NCI-H2227 (cell line): ENCODE results near the gene MZT2A.
A peak's percentile ranks its signal among the peaks of the same experiment; 100 is the strongest.
"Not testable (repeated sequence)": the region's sequence is repeated elsewhere in the genome, so short reads cannot be mapped to it uniquely, and the experiment has no call there.

Experiments used
- DNase-seq: peaks from one replicate; lab custom pipeline; 2025; ENCODE audit not compliant: unreplicated experiment; lab: John Stamatoyannopoulos, UW

The MZT2A gene

DNA sequence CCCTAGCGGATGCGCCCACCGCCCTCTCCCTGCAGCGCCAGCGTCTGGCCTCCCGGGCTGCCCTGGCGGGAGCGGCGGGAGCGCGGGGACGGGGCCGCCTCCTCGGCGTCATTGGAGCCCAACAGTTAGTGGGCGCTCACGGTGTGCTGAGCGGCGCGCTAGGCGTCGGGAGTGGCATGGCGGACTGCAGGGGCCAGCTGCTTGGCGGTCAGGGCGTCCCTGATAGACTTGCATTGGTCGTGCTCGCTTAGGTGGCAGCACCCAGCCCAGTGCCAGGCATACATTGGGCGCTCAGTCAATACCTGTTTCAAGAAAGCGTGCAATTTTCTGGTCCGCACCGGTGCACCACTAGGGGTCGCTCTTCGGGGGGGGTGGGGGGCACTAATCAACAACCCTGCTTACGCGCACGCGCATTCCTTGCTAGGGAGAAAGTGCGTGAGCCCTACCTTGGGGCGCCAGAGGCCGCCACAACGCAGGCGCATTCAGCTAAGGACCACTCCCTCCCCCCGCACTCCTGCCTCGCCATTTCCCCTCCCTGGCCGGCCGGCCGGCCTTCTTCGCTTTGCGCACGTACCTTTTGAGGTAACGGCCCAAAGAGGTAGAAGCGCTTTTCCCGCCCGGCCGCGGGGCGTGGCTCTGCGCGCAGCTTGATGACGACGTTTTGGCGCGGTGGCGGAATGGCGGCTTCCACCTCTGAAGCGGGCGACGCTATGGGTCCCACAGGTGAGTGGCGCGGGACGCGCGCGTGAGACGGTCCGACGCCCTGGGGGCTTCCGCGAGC is 411 bp upstream of the MZT2A start:
- peak; percentile 99 for DNase-seq

DNA sequence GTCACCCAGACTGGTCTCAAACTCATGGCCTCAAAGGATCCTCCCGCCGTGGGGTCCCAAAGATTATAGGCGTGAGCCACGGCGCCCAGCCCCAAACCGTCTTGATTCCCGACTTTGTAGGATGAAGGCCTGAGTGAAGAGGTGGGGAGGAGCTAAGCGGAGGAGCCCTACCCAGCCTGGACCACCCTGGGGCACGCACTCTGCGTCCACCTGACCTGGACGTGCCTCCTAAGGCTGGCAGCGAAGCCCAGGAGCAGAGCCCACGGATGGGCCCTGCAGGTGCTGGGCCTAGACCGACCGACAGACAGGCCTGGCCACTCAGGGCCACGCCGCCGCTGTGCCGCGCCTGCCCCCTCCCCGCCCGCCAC is 744 bp downstream of the MZT2A start:
- DNase-seq = peak; percentile 35

DNA sequence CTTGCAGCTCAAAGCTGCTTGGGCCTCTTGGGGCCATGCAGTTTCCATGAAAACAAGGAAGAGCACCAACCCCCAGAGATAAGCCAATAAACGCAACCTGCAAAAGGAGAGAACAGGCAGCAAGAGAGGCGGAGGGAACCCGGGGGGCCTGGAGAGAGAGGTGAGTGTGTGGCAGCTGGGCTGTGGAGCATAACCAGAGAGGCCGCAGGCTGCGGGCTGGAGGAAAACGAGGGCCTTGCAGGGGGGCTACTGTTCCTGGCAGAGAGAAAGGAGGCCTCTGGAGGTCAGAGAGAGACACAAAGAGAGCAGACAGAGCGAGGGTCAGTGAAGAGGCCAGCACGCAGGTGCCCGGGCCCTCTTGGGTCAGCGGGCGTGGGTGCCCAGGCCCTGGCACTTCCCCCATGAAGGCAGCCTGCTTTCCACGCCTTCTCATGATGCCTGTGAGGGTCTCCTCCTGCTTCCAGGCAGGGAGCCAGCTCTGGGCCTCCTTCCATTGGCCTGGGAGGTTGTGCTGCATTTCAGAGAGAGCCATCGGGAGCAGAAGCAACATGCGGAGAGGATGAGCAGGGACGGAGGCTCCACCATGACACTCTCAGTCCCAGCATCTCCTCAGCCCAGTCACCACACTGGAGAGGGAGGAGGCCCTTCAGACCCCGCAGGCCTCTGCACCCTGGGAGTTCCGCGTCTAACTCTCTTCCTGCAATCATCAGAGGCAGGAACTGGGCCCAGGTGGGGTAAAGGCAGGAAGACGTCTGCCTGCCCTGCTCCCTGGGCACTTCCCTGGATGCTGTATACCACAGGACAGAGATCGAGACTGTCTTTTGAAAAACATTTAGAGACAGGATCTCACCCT is 1.4 kb downstream of the MZT2A start:
- peak; percentile 46 for DNase-seq

DNA sequence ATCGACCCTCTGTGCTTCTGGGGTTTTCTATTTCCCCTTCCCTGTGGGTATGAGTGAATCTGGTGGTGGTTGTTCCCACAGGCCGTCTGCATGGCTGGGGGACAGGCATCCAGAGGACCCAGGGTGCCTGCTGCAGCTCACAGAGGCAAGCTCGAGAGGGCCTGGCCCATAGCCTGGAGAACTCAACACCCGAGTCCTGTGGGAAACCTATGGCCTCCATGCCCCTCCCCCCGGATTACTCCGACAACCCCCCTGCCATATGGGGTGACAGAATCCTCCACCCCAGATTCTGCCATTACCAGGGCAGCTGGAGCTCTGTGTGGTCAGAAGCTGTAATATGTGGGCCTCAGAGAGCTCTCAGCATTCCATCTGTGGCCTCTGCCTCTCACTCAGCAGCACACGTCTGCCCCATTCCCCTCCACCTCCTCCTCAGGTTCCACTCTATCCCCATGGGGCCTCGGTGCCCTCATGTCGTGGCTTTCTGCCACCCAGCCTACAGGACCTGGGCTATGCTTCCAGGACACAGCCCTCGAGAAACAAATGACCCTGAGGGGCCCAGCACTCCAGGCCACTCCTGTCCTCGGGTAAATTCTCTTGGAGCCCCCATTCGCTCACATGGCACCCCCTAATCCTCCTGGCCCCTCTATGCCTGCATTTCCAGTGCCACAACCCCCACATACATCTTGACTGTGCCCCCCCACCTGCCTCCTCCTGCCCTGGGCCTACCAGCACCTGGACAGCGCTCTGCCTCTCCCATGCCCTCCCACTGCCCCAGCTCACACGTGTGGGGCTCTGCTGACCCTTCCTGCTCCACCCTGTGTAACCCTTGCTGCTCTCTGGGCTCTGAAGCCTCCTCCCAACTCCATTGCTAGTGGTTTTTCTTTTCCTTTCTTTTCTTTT is 3.6 kb downstream of the MZT2A start:
- DNase-seq = no peak

DNA sequence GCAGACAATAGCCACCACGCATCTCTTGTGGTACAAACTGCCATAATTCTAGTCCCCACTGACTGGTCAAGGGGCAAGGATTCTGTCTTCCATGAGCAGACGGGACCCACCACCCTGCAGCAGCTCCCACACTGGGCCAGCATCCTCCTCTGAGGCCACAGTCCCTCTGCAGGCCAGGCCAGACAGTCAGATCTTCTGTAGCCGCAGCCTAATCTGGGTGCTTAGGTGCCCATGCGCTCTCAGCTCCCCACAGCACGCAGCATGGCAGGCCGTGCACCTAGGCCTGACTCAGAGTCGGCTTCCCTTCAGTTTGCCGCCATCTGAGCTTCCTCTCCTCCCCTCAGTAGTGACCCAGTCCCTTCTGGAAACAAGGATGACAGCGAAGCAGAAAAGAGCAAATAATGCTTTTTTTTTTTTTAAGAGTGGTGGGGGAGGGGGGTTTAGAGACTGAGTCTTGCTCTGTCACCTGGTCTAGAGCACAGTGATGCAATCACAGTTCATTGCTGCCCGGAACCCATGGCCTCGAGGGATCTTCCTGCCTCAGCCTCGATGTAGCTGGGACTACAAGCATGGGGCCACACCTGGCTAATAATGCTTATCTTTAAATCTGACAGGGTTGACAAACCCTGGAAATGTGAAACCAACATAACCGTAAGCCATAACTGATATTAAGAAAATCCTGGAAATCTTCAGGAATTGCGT is 5.8 kb downstream of the MZT2A start:
- not testable (repeated sequence) for DNase-seq

DNA sequence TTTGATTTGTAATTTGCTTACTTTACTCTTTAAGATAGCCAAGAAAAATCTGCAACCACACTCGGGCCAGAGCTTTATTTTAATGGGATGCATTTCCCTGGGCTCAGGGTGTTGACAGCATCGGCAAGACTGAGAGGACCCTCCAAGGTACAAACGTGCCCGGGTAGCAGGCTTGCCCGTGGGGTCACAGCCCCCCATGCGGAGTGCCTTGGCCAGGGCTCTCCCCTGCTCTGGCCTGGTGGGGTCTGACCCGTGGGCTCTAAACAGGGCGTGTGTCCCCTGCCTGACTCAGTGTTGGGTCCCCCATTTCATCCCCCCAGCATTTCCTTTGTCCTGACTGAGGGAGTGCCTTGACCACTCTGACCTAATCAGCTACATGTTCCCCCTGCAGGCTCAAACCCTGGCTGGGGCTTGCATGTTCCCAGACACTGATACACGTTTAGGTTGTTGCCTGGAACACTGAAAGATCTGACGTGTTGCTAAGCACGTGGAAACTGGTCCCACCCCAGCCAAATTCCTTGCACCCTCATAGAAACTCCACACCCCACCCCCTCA is 7.2 kb downstream of the MZT2A start:
- not testable (repeated sequence) for DNase-seq

DNA sequence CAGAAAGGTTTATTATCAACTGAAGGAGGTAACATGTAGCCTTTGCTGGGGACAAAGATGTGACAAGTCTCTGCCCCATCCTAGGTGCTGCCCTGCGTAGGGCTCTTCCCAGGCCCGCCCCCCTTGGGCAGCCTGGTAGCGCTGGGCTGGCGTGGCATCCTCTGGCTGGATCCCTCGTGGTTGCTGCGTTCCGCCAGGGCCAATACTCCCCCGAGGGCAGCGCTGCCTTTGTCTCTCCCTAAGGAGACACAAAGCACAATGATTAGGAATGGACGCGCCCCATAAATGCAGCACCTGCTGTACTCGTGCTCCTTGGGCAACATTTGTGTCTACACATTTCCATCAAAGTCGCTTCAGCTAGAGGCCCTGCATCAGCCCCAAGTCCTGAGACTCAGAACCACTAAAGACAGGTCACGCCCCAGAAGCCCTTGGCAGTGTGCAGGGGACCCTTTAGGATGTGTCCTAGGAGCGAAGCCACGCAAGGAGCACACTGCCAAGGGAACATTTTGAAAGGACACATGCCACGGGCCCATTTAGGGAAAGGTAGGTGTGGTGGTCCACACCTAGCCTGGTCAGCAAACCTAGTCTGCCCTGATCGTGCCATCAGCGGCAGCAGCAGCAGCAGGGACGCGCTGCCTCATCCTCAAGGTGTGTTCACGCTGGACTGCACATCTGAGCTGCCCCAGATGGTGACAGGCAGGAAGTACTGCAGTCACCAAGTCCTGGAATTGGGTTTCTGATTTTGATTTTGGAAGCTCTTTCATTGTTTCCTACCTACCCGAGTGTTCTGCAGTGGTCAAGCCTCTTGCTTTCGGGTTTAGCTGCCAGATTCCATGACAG is 8.0 kb downstream of the MZT2A start:
- DNase-seq = not testable (repeated sequence)

DNA sequence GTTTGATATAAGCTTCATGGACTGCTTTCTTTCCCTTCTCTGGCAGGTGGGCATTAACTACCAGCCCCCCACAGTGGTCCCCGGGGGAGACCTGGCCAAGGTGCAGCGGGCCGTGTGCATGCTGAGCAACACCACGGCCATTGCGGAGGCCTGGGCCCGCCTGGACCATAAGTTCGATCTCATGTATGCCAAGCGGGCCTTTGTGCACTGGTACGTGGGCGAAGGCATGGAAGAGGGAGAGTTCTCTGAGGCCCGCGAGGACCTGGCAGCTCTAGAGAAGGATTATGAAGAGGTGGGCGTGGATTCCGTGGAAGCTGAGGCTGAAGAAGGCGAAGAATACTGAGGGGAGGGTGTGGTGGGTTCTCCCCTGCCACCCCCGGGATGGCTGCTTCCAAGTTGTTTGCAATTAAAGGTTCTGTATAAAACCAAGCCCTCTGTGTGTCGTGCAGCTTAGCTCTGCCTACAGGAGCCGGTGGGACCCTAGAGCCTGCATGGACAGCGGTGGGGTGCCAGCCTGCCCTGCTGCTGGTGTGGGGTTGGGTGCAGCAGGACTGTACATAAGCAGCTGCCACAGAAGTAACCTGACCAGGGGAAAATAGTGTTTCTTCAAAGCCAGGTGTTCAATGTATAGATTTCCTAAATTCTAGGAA is 9.6 kb downstream of the MZT2A start:
- DNase-seq = not testable (repeated sequence)

DNA sequence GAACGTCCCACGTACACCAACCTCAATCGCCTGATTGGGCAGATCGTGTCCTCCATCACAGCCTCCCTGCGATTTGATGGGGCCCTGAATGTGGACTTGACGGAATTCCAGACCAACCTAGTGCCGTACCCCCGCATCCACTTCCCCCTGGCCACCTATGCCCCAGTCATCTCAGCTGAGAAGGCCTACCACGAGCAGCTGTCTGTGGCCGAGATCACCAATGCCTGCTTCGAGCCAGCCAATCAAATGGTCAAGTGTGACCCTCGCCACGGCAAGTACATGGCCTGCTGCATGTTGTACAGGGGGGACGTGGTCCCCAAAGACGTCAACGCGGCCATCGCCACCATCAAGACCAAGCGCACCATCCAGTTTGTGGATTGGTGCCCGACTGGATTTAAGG is 11.8 kb downstream of the MZT2A start:
- DNase-seq = not testable (repeated sequence)

DNA sequence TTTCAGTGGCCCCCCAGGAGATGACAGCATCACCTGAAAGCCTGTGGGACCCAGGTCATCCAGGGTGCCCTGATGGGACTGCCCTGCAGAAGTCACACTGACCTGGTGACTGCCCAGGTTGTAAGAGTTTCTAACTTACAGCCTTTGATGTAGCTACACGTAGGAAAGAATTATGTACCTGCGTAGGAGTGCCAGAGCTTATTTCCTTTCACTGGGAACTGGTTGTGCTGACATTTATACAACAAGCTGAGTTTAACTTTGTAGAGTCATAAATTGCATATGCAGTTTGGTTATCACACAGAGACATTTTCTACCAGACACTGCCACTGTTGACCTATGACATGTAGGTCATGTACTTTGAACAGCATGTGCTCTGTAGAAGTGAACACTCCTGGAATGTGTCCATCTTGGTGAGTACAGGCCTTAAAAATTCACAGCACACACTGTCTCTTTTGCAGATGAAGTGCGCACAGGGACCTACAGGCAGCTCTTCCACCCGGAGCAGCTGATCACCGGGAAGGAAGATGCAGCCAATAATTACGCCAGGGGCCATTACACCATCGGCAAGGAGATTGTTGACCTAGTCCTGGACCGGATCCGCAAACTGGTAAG is 13.2 kb downstream of the MZT2A start:
- DNase-seq = not testable (repeated sequence)

DNA sequence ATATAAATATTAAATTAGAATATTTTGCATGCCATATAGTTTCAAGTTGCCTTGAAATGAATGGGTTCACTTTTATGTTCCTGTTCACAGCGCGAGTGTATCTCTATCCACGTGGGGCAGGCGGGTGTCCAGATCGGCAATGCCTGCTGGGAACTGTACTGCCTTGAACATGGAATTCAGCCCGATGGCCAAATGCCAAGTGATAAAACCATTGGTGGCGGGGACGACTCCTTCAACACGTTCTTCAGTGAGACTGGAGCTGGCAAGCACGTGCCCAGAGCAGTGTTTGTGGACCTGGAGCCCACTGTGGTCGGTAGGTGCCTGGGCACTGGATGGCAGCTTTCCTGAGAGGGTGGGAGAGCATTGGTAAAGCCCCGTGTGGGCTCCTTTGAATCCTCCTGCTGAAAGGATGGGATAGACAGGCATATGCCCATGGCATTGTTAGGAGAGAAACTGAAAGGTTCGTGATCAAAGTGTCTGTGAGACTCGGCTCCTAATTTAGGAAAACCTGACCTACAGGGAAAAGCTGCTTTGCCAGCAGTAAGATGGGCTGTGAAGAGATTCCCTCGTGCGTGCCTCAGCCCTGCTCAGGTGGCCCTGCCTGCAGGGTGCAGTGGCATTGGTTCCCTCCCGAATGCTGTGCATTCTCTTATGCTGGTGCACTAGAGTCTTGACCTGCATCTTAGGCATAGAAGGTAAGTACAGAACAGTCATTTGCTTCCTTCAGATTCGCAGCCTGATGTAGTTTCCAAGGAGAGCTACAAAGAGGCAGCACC is 13.9 kb downstream of the MZT2A start:
- not testable (repeated sequence) for DNase-seq

DNA sequence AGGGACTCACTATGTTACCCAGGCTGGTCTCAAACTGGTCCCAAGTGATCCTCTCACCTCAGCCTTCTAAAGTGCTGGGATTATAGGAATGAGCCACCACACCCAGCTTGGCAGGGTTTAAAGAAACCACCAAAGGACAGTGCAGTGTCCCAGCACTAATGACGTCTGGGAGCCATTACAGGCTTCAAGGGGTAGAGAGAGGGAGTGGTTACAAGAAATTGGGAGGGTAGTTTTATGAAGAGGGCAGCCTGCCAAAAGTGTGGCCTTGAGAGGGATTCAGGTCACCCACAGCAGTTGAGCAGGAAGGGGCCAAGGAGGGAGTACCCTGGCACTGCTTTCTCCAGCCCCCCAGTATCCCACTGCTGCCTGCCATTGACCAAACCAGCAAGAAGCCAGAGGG is 15.0 kb downstream of the MZT2A start:
- not testable (repeated sequence) for DNase-seq

DNA sequence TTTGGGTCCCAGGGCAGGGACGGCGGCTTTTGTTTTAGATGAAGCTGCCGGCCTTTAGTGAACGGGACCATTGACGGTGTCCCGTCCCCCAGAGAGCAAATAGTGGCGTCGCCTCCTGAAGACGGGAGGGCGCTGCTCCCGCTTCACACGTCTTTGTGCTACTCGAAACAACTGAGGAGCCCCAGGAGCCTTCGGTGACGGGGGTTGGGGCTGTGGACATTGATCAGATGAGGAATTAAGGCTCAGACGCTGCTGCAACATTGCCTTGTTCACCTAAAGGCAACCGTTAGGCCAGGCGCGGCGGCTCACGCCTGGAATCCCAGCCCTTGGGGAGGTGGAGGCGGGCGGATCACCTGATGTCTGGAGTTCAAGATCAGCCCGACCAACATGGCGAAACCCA is 15.8 kb downstream of the MZT2A start:
- DNase-seq = not testable (repeated sequence)

DNA sequence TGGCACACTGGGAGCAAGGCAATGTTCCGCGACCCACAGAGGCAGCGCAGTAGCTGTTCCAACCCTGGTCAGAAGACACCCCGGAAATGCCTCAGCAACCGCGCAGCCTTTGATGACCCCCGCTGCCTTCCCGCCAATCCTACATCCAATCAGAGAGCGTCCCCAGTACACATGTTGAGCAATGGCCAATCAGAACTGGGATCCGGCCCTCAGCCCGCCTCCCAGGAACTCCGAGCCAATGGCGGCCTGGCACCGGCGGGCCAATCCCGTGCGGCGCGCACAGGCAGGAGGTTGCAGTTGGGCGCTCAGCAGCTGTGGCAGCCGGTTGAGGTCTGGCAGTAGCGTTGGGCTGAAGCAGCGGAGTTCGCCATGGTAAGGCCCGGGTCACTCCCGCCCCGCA is 16.4 kb downstream of the MZT2A start, which contains the start of gene TUBA3D:
Gene TUBA3D (plus strand): TSS at position 289 of the 400 bp plus-strand sequence. CDS start 81 bp downstream, at position 370.
- no peak for DNase-seq

DNA sequence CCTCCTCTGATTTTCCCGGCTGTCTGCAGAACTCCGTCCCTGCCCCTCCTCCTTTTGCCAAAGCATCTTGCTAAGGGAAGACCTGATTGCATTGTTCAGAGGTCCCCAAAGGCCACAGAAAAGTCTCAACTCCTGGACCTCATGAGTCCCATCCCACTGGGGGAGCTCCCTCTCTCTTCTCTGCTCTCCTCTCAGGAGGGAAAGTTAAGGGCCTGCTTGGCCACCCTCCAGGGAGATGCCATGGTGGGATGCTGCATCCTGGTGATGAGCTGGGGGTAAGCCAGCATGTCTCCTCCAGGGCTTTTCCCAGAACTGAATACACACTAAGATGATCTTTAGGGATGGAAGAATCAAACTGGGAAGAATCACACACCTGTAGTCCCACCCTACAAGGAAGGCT is 18.9 kb downstream of the MZT2A start:
- DNase-seq = not testable (repeated sequence)

DNA sequence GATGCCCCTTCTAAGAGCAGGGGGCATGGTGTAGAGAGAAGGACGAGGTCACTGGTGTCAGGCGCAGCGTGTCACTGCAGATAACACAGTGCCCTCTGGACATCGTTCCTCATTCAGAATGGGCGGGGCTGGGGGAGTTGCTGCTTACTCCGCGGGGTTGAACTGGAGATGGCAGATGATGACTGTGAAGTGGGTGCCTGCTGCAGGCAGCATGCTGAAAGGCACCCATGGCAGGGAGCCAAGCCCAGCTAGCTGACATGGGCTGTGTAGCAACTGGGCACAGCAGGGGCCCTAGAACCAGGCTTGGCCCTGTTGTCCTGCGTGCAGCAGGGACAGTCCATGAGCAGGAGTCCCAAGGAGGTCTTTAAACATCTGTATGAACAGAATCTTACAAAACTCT is 20.6 kb downstream of the MZT2A start:
- not testable (repeated sequence) for DNase-seq

DNA sequence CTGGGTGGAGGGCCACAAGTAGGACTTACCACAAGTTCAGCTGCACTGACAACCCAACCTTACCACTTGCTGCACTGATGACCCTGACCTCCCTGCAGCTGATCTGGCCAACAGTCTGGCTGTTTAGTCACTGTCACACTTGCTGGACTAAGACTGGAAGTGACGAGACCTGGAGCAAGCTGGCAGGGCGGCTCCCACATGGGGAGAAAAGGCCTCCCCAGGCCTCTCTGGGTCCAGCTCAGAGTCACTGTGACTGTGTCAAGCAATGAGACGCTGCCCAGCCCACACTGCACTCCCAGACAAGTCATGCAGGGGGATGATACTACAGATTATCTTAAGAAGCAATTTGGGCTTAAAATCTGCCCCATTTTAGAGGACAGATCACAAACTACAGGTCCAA is 21.3 kb downstream of the MZT2A start:
- DNase-seq = not testable (repeated sequence)
